ENCODE measurements around the gene ITPR2. TPM values are rescaled to one million over a fixed set of nuclear protein-coding genes. Genes with fewer than 3 reads are reported as not detected.
"Not testable (repeated sequence)": the region's sequence is repeated elsewhere in the genome, so short reads cannot be mapped to it uniquely, and the experiment has no call there.

The ITPR2 gene
- total RNA-seq, 1 donor from 2014 or later: 50.0 TPM

DNA sequence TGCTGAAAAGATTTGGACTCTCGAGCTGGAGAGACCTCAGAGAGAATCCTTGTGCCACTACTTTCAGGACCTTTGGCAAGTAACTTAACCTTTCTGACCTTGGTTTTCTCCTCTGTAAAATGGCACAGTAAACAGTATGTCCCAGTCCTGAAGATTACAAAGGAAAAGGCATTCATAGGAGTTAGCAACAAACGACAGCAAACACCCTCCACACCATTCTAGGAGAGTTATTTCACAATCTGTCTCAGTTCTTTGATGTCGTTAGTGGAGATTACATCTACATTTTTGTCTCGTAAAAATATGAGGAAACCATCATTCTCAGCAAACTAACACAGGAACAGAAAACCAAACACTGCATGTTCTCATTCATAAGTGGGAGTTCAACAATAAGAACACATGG, 205.7 kb downstream of the ITPR2 start:
- no peak for DNase-seq (ENCODE audit: low spot score)

DNA sequence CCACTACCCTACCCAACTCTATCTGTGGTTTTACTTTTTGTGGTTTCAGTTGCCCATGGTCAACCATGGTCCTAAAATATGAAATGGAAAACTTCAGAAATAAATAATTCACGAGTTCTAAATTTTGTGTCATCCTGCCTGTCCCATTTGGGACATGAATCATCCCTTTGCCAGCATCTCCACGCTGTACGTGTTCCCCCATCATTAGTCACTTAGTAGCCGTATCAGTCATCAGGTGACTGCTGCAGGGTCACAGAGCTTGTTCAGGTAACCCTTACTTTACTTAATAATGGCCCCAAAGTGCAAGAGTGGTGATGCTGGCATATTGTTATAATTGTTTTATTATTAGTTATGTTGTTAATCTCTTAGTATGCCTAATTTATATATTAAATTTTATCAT, 209.9 kb downstream of the ITPR2 start:
- DNase-seq (ENCODE audit: low spot score): no peak

DNA sequence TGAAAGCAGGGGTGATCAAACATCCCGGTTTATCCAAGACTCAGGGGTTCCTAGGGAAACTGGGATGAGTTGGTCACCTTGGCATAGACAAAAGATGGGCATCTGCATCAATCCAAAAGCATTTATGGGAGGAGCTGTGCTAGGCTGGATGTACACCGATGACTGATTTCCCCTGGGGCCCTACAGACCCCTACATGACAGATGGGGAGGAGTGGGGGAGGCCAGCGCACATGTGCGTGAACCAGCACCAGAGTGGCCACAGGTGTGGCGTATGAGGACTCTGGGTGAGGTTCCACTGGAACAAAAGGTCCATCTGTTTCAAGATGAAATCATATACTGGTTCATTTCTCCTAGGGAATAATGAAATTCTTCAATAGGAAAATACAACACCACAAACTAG, 210.4 kb downstream of the ITPR2 start:
- no peak for DNase-seq (ENCODE audit: low spot score)

DNA sequence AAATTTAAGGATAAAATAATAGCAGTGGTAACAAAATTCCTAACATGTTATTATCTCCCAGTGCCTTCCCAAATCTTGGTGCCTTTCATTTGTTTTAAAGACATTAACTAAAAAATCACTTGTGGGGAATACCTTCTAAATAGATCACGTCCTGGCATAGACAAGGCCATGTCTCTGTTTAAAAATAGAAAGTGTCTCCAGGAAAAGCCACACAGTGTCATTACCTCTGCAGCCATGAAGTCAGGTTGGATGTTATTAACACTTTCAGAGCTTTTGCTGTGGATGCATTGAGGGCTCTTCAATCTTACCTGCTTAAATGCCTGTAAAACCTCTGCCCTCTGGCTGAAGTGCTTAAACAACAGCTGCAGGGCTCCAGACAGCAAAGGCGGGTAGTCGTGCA, 211.1 kb downstream of the ITPR2 start:
- no peak for DNase-seq (ENCODE audit: low spot score)

DNA sequence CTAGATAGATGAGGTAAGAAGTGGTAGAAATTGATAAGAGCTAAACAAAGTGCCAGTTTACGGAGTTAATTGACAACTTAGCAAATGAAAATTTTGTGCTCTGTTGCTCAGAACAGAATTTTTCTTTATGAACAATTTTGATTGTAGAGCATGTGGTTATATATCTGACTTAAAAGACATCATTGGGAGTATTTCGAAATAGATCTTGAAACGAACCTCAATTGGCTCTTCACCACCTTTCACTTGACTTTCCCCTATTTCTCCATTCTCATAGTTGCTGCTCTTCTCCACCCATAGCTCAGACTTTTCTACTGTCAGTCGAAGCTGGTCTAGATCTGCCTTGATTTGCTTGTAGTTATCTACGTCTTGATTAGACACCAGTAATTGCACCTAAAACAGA, 212.1 kb downstream of the ITPR2 start:
- DNase-seq (ENCODE audit: low spot score): no peak

DNA sequence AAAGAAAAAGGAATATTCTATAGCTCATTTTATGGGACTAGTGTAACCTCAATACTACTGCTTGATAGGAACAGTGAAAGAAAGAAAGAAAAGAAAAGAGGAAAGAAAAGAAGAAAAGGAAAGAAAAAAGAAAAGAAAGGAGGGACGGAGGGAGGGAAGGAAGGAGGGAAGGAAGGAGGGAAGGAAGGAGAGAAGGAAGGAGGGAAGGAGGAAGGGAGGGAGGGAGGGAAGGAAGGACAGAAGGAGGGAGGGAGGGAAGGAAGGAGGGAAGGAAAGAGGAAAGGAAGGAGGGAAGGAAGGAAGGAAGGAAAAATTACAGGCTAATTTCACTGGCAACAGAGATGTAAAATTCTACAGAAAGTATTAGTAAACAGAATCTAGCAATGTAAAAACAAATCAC, 215.5 kb downstream of the ITPR2 start:
- DNase-seq (ENCODE audit: low spot score): no peak

DNA sequence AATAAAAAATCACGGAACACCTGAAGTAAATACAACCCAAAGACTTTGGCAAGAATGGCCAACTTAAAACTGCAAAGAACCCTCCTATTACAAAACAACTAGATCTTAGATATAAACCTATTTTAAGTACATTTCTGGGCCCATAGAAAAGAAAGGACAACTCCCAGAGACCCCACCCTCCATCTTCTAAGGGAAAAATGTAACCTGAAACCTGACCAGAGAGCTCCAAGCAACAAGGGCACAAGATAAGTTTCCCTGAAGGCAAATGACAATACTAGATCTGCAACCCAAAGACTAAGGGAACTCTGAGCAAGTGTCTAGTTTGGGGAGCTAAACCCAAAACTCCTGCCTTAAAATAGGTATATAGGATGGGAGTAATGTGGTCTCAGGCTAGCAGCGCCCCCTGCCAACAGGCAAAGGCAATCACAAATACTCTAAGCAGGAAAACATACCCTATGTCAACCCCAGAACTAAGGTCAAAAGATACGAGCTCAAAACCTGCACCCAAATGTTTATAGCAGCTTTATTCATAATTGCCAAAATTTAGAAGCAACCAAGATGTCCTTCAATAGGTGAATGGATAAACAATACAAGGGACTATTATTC, 218.9 kb downstream of the ITPR2 start:
- no peak for DNase-seq (ENCODE audit: low spot score)

DNA sequence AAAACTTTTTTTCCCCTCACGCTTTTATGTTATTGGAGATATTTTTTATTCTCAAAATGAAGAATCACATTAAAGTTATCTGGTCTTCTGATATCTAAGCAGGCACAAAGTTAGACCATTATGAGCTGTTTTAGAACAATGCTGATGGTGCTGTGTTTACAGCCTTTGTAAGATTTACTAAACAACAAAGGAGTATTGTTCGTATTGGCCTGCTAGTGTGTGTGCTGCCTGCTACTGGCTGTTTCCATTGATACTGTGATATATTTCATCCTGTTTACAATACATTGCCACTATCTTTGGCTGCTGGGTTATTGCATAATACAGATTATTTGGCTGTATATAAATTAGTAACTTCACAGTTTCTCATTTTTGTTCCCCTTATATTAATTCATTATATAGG, 220.8 kb downstream of the ITPR2 start:
- no peak for DNase-seq (ENCODE audit: low spot score)

DNA sequence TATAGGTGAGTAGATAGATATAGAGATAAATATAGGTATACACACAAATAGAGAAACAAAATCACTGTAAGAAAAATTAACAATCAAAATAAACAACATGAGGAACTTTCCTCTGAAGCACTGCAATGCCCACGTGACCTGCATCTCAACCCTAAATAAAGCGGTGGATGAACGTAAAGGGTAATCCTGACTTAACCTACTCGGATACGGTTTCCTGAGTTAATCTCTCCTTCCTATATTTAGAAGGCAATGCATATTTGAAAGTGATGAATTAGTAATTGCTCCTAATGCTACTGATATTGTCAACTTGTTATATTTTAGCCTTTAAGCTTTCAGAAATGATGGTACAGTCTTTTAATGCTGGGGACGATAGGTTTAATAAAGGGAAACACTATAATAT, 221.4 kb downstream of the ITPR2 start:
- DNase-seq (ENCODE audit: low spot score): no peak

DNA sequence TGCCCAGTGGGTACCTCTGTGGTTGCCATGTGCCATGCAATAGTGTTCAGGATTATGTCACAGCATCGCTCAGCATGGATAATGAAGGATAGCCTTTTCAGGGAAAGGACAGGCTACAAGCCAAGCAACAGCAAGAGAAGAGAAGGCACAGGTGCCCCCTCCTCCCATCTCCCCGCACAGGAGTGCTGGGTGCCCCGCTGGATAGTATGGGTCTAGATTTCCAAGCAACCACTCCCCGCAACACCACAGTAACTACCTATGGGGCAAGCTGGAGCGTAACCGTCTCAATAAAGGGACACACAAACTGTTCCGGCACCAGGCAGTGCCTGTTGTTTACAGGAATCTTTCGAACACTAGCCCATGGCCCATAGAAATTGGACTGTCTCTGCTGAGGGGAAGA, 222.2 kb downstream of the ITPR2 start:
- no peak for DNase-seq (ENCODE audit: low spot score)

DNA sequence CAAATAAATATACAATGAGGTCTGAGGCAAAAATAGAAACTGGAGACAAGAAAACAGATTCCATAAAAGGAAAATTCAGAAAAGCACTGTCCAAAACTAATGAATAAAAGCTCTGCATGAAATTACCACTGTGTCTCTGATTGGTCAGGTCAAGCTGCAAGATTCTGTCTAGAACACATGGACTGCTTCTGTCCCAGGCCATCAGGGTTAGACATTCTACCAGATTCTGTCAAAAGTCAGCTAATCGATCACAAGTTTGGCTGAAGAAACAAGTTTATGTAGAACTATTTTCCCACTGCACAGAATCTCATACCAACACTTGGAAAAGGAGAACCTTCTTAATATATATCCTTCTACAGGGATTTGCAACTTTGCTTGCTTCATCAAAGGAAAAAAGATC, 223.0 kb downstream of the ITPR2 start:
- no peak for DNase-seq (ENCODE audit: low spot score)

DNA sequence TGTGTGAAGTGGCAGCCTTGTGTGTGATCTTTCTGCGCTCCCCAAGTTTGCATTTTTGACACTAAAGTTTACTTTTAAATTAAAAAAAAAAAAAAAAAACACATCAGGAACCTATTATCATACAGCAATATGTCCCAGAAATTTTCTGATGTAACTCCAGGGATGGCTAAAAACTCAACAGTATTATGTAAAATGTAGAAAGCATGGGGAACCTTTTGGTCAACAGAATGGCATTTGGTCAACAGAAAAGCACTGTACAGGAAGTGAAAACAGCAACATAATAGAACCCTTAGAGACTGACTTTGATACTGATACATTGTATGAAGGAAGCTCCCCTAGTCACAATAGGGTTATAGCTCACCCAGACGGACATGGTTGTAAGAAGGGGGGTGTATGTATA, 224.3 kb downstream of the ITPR2 start:
- DNase-seq (ENCODE audit: low spot score): no peak

DNA sequence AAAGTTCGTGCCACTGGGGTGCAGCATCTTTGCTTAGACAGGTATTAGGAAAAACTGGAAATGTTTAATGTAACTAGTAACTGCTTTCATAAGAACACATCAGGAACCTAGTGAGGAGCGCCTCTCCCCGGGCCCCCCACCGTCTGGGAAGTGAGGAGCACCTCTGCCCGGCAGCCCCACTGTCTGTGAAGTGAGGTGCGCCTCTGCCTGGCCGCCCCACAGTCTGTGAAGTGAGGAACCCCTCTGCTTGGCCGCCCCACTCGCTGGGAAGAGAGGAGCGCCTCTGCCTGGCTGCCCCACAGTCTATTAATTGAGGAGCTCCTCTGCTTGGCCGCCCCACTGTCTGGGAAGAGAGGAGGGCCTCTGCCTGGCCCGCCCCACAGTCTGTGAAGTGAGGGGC, 224.7 kb downstream of the ITPR2 start:
- DNase-seq (ENCODE audit: low spot score): no peak

DNA sequence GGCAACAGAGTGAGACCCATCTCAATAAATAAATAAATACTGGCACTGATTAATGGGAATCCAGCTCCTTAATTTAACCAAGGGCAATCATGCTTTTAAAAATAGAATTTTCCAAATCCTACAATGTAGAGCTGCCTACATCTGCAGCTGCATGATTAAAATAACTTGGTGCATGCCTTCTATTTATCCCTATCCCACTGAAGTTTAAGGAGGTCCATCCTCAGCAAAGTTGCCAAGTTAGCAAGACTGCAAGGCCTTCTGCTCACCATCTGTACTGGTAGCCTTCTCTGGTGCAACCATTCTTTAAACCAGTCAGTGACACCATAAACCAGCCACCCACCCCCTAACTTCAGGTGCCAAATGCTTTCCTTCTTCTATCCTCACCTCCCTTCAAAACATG, 226.1 kb downstream of the ITPR2 start:
- no peak for DNase-seq (ENCODE audit: low spot score)

DNA sequence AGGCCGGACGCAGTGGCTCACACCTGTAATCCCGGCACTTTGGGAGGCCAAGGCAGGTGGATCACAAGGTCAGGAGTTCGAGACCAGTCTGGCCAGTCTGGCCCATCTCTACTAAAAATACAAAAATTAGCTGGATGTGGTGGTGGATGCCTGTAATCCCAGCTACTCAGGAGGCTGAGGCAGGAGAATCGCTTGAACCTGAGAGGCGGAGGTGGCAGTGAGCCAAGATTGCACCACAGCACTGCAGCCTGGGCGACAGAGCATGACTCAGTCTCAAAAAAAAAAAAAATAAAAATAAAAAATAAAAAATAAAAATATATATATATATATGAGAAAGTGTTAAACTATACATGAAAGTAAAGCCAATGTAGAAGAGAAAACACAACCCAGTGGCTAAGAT, 228.2 kb downstream of the ITPR2 start:
- not testable (repeated sequence) for DNase-seq (ENCODE audit: low spot score)

DNA sequence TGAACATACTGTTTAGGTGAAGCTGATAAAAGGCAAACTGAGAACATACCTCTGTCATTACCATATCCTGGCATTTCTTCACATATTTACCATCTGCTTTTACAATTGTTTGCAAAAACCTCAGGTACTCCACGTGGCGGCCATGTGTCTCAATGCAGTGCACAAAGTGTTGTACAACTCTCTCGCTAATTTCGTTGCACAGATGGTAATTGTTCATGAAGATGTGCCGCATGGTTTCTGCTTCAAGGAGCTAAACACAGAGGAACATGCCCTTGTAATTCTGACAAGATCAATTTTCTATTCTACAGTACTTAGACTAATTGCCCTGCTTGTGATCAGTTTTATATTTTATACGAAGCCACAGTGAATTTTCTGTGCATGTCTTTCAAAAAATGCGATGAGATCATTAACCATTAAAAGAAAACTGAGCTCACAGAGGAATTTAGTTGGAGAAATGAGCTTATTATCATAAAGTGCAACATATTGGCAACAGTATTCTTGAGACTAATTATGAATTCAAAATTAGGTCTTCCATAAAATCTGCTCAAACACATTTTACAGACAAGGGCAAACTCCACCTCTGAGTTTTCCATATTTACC, 233.8 kb downstream of the ITPR2 start:
- DNase-seq (ENCODE audit: low spot score): no peak

DNA sequence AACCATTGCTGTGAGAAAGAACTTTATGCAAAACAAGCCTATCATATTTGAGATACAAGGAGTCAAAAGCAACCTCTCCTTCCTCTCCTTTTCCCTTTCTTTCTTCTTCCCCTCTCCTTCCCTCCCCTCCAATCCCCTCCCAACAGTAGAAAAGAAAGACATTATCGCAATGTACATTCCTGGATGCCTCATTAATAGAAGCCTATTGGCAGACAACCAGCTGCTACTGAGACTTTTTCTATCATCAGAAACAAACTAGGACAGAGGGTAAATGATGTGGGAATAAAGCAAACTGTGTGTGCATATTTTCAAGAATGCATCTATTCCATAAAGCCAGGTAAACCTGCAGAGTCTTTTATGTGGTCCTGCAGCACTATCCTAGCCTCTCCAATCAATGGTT, 237.2 kb downstream of the ITPR2 start:
- no peak for DNase-seq (ENCODE audit: low spot score)

DNA sequence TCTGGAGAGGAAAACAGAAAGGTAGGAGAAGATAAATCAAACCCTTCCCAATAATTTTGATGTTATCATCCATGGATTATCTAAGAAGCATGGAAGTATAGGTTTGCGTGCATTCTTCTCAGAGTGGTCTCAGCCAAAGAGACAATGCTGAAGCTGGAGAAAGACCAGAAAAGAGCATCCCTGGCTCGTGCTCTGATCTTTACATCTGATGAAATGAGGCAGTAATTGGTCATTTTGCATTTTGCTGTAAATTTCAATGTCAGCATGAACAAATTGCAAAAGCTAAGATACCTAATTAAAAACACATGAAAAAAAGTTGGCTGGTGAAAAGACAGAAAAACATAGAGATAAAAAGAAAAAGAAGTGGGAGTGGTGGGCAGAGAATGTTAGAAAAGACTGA, 252.4 kb downstream of the ITPR2 start:
- DNase-seq (ENCODE audit: low spot score): no peak

DNA sequence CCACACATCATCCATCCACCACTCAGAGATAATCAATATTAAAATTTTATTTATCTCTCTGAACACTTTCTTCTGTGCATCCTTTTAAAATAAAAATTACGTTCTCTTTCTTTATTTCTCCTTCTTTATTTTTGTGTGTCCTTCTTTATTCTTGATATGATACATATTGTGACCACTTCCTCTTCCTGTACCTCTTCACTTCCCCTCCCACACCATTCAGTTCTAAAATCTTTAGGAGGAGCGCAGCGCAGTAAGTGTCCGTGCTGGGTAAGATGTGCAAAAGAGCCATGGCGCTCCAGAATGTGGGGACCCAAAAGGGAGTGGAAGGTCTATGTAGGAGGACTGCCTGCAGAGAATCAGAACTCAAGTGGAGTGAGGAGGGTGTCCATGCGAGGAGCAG, 256.7 kb downstream of the ITPR2 start:
- no peak for DNase-seq (ENCODE audit: low spot score)

DNA sequence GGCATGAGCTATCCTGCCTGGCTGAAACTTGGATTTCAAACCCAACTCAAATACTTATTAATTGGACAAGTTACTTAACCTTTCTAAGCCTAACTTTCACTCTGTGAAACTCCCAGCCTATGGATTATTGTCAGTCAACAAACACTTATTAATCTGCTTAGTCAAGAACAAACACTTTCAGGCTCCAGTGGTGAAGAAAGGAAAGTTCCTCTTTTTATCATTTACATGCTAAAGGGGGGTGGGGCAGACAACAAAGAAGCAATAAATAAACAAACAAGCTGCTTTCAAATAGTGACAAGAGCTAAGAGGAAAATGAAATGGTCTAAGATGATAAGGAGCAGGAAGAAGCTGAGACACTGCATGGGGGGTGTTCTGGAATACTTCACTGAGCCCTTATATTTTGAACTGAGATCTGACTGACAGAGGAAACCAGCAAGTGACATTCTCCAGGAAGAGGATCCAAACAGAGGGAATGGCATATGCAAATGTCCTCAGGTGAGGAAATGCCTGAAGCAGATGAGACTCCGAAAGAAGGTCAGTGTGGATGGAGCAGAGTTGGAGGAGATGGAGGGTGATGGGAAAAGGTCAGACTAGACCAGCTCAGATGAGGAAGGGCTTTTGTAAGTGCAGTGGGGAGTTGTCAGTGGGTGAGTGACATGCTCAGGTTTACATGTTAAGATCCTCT, 259.6 kb downstream of the ITPR2 start:
- no peak for DNase-seq (ENCODE audit: low spot score)

DNA sequence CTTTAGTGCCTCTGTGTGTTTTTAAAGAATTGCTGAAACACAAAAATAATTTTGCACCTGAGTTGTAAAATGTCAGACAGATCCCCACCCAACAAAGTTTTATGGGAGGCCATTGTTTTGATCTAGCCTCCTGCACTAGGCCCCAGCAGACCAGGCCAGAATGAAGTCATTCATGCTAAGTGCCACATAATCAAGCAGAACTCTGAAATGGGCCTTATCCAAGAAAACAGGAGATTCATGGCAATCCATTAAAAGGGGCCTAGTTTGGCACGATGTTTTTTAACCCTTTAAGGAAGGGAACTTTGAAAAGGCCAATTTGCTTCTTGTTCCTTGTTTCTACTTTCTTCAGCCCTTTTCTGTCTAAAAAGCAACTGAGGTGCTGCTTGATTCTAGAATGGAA, 260.9 kb downstream of the ITPR2 start:
- DNase-seq (ENCODE audit: low spot score): no peak

DNA sequence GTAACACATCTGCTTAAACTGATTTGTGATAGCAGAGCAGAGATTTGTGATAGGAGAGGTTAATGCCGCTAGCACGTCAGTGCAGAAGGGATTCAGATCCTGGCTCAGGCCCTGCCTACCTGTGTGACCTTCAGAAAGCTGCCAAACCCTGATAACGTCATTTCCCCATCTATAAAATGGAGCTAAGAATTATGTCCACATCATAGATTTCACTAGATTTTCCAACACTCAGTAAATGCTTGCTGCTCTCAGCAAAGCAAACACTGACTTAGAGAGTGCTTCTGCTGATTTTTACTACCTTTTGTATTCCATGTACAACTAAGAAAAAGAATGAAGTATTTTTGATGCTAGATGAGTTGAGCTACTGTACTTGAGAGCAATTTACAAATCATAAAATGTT, 261.4 kb downstream of the ITPR2 start:
- no peak for DNase-seq (ENCODE audit: low spot score)

DNA sequence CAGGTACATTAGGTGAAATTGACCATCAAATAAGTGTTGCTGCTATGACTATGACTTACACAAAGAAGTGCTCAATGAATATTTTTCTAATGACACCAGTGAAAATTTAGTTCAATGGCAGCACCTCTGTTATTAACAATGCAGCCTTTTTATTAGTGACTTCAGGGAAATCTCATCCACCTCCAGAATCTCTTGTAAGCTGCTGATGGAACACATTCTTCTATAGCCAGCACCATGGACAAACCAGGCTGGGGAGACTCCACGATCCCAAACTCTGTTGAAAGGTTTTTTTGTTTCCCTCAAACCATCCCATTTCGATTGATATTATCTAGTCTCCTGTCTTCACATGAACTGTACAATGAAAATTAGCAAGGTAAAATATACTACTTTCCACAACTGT, 265.9 kb downstream of the ITPR2 start:
- no peak for DNase-seq (ENCODE audit: low spot score)

DNA sequence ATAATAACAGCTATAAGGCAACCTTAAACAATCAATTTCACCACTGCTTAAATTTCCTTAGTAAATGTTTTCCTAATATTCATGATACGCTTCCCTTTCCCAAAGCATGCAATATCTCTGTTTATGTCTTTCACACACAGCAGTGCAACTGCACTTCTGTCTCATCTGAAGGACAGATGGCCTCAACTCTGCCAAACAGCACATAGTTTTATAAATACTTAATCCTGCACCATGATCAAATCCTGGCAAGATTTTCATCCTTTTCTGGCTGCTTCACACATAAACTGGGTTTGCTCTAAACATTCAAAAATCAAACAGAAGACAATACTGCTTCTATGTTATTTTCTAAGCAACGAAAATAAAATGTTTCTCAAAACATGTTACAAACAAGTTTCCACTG, 266.3 kb downstream of the ITPR2 start:
- no peak for DNase-seq (ENCODE audit: low spot score)
